SK-N-SH treated with all-trans-retinoic acid at 6 μM for 48 hours (cell line): ENCODE measurements around the gene PROK1.

ENCODE experiments used
- ATAC-seq: fragments of 200-7000 bp; cut with Tn5 transposase; 3 replicates; pipeline ENCODE4 v1.9.1; 2020; ENCODE audit warnings: mild to moderate bottlenecking, moderate library complexity
- ARNTL ChIP-seq: fragments of 450-650 bp; formaldehyde crosslinking; IDR thresholded peaks from 2 replicates; pipeline ENCODE4 v1.5.0; 2020; ENCODE audit warnings: low read depth, mild to moderate bottlenecking, moderate library complexity, borderline replicate concordance
- BACH2 ChIP-seq: fragments of 250-450 bp; sonication (Bioruptor Pico); IDR thresholded peaks from 2 replicates; pipeline ENCODE4 v1.9.0; 2021; ENCODE audit warnings: mild to moderate bottlenecking, borderline replicate concordance
- CSDC2 ChIP-seq: fragments of 250-450 bp; sonication (Bioruptor Pico); IDR thresholded peaks from 2 replicates; pipeline ENCODE4 v1.5.0; 2020; ENCODE audit warnings: mild to moderate bottlenecking, moderate library complexity
- ESRRG ChIP-seq: fragments of 250-450 bp; sonication (Bioruptor Pico); IDR thresholded peaks from 2 replicates; pipeline ENCODE4 v1.6.1; 2021; ENCODE audit warnings: mild to moderate bottlenecking
- GLIS3 ChIP-seq: fragments of 250-450 bp; sonication (Bioruptor Pico); IDR thresholded peaks from 2 replicates; pipeline ENCODE4 v1.5.0; 2020; ENCODE audit warnings: mild to moderate bottlenecking, moderate library complexity
- ISL1 ChIP-seq: fragments of 250-450 bp; sonication (Bioruptor Pico); IDR thresholded peaks from 2 replicates; pipeline ENCODE4 v2.1.2; 2022; ENCODE audit warnings: mild to moderate bottlenecking, moderate library complexity
- PPARA ChIP-seq: fragments of 250-450 bp; sonication (Bioruptor Pico); IDR thresholded peaks from 2 replicates; pipeline ENCODE4 v1.5.0; 2020; ENCODE audit warnings: mild to moderate bottlenecking, borderline replicate concordance
- TCF4 ChIP-seq: fragments of 250-450 bp; sonication (Bioruptor Pico); IDR thresholded peaks from 2 replicates; pipeline ENCODE4 v1.8.0; 2021; ENCODE audit warnings: mild to moderate bottlenecking, moderate library complexity, borderline replicate concordance
- TOX ChIP-seq: fragments of 250-450 bp; sonication (Bioruptor Pico); IDR thresholded peaks from 2 replicates; pipeline ENCODE4 v1.8.0; 2021; ENCODE audit warnings: mild to moderate bottlenecking, moderate library complexity, borderline replicate concordance
- ZC3H10 ChIP-seq: fragments of 250-450 bp; sonication (Bioruptor Pico); IDR thresholded peaks from 2 replicates; pipeline ENCODE4 v1.5.1; 2021; ENCODE audit warnings: mild to moderate bottlenecking, moderate library complexity
- ZFP3 ChIP-seq: fragments of 250-450 bp; sonication (Bioruptor Pico); IDR thresholded peaks from 2 replicates; pipeline ENCODE4 v1.5.0; 2020; ENCODE audit warnings: mild to moderate bottlenecking, moderate library complexity
- ZFP30 ChIP-seq: fragments of 450-650 bp; formaldehyde crosslinking; IDR thresholded peaks from 2 replicates; pipeline ENCODE4 v1.5.0; 2022; ENCODE audit warnings: mild to moderate bottlenecking, moderate library complexity
- ZNF565 ChIP-seq: fragments of 450-650 bp; formaldehyde crosslinking; conservative IDR thresholded peaks from 2 replicates; pipeline ENCODE4 v1.5.0; 2020; ENCODE audit warnings: low read depth, mild to moderate bottlenecking, moderate library complexity
- ZNF70 ChIP-seq: fragments of 450-650 bp; formaldehyde crosslinking; IDR thresholded peaks from 2 replicates; pipeline ENCODE4 v1.5.0; 2020; ENCODE audit warnings: mild to moderate bottlenecking, moderate library complexity
- ZNF8 ChIP-seq: fragments of 450-650 bp; formaldehyde crosslinking; IDR thresholded peaks from 2 replicates; pipeline ENCODE4 v1.5.0; 2020; ENCODE audit warnings: mild to moderate bottlenecking, moderate library complexity
- TF ChIP-seq, protein P1 (sequence below): fragments of 250-450 bp; sonication (Bioruptor Pico); IDR thresholded peaks from 2 replicates; pipeline ENCODE4 v1.8.0; 2021; ENCODE audit warnings: low read depth, mild to moderate bottlenecking, moderate library complexity, borderline replicate concordance
- TF ChIP-seq, protein P2 (sequence below): fragments of 250-450 bp; sonication (Bioruptor Pico); IDR thresholded peaks from 2 replicates; pipeline ENCODE4 v1.5.1; 2020; ENCODE audit warnings: low read depth, mild to moderate bottlenecking, moderate library complexity
- TF ChIP-seq, protein P3 (sequence below): fragments of 250-450 bp; sonication (Bioruptor Pico); IDR thresholded peaks from 2 replicates; pipeline ENCODE4 v1.8.0; 2020; ENCODE audit warnings: mild to moderate bottlenecking, moderate library complexity, borderline replicate concordance
- TF ChIP-seq, protein P4 (sequence below): fragments of 250-450 bp; sonication (Bioruptor Pico); IDR thresholded peaks from 2 replicates; pipeline ENCODE4 v1.5.1; 2021; ENCODE audit warnings: mild to moderate bottlenecking, moderate library complexity

Gene PROK1

DNA sequence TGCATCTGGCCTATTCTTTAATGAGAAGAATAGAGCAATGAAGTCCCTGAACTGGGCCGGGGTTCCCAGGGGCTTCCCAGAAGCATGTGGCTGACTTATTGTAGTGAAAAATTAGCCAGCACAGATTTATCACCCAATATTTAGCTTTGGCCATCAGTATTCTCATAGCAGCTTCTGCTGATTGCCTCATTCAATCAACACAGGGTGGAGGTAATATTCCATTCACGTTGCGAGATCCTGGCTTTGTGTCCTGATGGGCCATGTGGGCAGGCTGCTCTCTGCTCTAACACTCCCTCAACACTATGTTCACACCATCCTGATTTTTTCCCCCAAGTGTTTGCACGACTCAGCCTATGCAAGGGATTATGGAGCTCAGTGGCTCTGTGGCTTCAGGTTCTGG, 22.0 kb upstream of the PROK1 start:
- no peak for ATAC-seq
- TF ChIP-seq ARNTL (CRISPR knock-in tag) = no peak
- TF ChIP-seq ZNF565 (CRISPR knock-in tag) = no peak
- TF ChIP-seq PPARA (CRISPR knock-in tag) = no peak
- TF ChIP-seq CSDC2 (CRISPR knock-in tag) = no peak
- TF ChIP-seq, protein P1, sequence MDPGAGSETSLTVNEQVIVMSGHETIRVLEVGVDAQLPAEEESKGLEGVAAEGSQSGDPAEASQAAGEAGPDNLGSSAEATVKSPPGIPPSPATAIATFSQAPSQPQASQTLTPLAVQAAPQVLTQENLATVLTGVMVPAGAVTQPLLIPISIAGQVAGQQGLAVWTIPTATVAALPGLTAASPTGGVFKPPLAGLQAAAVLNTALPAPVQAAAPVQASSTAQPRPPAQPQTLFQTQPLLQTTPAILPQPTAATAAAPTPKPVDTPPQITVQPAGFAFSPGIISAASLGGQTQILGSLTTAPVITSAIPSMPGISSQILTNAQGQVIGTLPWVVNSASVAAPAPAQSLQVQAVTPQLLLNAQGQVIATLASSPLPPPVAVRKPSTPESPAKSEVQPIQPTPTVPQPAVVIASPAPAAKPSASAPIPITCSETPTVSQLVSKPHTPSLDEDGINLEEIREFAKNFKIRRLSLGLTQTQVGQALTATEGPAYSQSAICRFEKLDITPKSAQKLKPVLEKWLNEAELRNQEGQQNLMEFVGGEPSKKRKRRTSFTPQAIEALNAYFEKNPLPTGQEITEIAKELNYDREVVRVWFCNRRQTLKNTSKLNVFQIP (CRISPR knock-in tag) = no peak
- no peak for TF ChIP-seq ZC3H10 (CRISPR knock-in tag)
- no peak for TF ChIP-seq ZFP30
- TF ChIP-seq ZNF70 = no peak
- no peak for TF ChIP-seq ISL1 (CRISPR knock-in tag)
- TF ChIP-seq BACH2 (CRISPR knock-in tag) = no peak
- TF ChIP-seq TCF4 (CRISPR knock-in tag) = no peak
- TF ChIP-seq, protein P2, sequence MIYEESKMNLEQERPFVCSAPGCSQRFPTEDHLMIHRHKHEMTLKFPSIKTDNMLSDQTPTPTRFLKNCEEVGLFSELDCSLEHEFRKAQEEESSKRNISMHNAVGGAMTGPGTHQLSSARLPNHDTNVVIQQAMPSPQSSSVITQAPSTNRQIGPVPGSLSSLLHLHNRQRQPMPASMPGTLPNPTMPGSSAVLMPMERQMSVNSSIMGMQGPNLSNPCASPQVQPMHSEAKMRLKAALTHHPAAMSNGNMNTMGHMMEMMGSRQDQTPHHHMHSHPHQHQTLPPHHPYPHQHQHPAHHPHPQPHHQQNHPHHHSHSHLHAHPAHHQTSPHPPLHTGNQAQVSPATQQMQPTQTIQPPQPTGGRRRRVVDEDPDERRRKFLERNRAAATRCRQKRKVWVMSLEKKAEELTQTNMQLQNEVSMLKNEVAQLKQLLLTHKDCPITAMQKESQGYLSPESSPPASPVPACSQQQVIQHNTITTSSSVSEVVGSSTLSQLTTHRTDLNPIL (CRISPR knock-in tag) = no peak
- TF ChIP-seq ZFP3 (CRISPR knock-in tag) = no peak
- TF ChIP-seq, protein P3, sequence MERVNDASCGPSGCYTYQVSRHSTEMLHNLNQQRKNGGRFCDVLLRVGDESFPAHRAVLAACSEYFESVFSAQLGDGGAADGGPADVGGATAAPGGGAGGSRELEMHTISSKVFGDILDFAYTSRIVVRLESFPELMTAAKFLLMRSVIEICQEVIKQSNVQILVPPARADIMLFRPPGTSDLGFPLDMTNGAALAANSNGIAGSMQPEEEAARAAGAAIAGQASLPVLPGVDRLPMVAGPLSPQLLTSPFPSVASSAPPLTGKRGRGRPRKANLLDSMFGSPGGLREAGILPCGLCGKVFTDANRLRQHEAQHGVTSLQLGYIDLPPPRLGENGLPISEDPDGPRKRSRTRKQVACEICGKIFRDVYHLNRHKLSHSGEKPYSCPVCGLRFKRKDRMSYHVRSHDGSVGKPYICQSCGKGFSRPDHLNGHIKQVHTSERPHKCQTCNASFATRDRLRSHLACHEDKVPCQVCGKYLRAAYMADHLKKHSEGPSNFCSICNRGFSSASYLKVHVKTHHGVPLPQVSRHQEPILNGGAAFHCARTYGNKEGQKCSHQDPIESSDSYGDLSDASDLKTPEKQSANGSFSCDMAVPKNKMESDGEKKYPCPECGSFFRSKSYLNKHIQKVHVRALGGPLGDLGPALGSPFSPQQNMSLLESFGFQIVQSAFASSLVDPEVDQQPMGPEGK (CRISPR knock-in tag) = no peak
- TF ChIP-seq, protein P4, sequence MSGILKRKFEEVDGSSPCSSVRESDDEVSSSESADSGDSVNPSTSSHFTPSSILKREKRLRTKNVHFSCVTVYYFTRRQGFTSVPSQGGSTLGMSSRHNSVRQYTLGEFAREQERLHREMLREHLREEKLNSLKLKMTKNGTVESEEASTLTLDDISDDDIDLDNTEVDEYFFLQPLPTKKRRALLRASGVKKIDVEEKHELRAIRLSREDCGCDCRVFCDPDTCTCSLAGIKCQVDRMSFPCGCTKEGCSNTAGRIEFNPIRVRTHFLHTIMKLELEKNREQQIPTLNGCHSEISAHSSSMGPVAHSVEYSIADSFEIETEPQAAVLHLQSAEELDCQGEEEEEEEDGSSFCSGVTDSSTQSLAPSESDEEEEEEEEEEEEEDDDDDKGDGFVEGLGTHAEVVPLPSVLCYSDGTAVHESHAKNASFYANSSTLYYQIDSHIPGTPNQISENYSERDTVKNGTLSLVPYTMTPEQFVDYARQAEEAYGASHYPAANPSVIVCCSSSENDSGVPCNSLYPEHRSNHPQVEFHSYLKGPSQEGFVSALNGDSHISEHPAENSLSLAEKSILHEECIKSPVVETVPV (CRISPR knock-in tag) = no peak
- TF ChIP-seq GLIS3 (CRISPR knock-in tag) = no peak
- TF ChIP-seq ZNF8 (CRISPR knock-in tag) = no peak

DNA sequence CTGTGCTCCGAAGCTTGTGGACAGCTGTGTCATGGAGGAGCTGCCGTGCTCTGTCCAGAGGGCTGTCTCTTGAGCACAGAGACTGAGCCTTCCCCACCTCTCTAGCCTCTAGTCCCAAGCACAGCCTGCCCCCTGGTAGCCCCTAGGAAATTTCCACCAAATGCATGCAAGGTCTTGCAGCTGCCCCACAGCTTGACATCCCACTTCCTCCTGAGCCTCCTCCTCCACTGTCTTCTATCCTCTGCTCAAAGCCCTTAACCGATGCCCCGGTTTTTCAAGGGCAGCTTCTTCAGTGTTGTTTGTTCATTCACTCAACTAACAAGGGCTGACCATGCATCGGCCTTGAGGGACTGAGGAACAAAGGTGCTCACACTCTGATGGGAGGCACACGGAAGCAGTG, 20.6 kb upstream of the PROK1 start:
- ATAC-seq = no peak
- TF ChIP-seq, protein P1 (CRISPR knock-in tag) = no peak
- TF ChIP-seq ZNF565 (CRISPR knock-in tag) (no peak), ESRRG (CRISPR knock-in tag) (no peak), ZC3H10 (CRISPR knock-in tag) (no peak)

DNA sequence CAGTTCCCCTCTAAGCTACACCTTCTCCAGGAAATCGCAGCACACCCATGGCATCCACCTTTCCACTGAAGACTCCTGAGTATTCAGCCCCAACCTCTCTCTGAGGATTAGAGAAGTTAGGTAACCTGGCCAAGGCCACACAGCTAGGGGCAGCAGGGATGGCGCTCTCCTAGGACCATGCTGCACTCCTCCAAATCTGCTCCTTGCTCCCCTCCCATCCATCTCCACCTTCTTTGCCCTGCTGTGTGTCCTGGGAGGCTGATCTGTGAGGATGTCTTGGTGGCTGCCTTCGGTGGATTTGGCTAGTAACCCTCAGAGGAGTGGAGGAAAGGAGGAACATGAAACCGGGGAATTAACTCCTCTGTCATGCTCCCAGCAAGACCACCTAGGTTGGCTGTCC, 20.0 kb upstream of the PROK1 start:
- TF ChIP-seq ZFP30 (no peak), ZNF8 (CRISPR knock-in tag) (no peak), ZNF70 (no peak), BACH2 (CRISPR knock-in tag) (no peak), ESRRG (CRISPR knock-in tag) (no peak), TOX (no peak), TCF4 (CRISPR knock-in tag) (no peak), ISL1 (CRISPR knock-in tag) (no peak)
- TF ChIP-seq, protein P4 (CRISPR knock-in tag) = no peak
- ATAC-seq = no peak
